GM19372 (cell line): ENCODE results near the gene RGMB.

Experiments used
- ATAC-seq: cut with Tn5 transposase; IDR thresholded peaks from one replicate; pipeline ENCODE4 v1.9.1; 2021; ENCODE audit warnings: mild to moderate bottlenecking, low read depth, moderate library complexity; ENCODE audit not compliant: unreplicated experiment

The RGMB gene

GRCh38 chr5:98816582-98817222 is 43.2 kb downstream of the RGMB start:
- ATAC-seq, result no peak

- no peak for ATAC-seq
Observed at GRCh38 chr5:98825582-98826375, 52.3 kb downstream of the RGMB start.

GRCh38 chr5:98827161-98827560 is 53.7 kb downstream of the RGMB start:
- ATAC-seq, result peak; percentile 73

GRCh38 chr5:98827588-98828284 is 54.3 kb downstream of the RGMB start:
- ATAC-seq, result no peak

GRCh38 chr5:98836175-98836574 is 62.7 kb downstream of the RGMB start:
- no peak for ATAC-seq

GRCh38 chr5:98839469-98840383 is 66.3 kb downstream of the RGMB start:
- ATAC-seq, result peak; percentile 79

GRCh38 chr5:98840946-98841345 is 67.5 kb downstream of the RGMB start:
- no peak for ATAC-seq

- ATAC-seq, result no peak
Observed at GRCh38 chr5:98843481-98843880, 70.0 kb downstream of the RGMB start.

- ATAC-seq, result no peak
Observed at GRCh38 chr5:98844865-98845264, 71.4 kb downstream of the RGMB start.

GRCh38 chr5:98845878-98846277 is 72.4 kb downstream of the RGMB start:
- ATAC-seq, result no peak
